ENCODE results near the gene OR6B3.

GRCh38 chr2:240032406-240033329, 20.7 kb downstream of the OR6B3 start:
- TF ChIP-seq, protein P1, sequence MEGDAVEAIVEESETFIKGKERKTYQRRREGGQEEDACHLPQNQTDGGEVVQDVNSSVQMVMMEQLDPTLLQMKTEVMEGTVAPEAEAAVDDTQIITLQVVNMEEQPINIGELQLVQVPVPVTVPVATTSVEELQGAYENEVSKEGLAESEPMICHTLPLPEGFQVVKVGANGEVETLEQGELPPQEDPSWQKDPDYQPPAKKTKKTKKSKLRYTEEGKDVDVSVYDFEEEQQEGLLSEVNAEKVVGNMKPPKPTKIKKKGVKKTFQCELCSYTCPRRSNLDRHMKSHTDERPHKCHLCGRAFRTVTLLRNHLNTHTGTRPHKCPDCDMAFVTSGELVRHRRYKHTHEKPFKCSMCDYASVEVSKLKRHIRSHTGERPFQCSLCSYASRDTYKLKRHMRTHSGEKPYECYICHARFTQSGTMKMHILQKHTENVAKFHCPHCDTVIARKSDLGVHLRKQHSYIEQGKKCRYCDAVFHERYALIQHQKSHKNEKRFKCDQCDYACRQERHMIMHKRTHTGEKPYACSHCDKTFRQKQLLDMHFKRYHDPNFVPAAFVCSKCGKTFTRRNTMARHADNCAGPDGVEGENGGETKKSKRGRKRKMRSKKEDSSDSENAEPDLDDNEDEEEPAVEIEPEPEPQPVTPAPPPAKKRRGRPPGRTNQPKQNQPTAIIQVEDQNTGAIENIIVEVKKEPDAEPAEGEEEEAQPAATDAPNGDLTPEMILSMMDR (conservative IDR thresholded peaks at IDR 0.05; ENCODE audit: low read depth, low read length), result no peak
- no peak for TF ChIP-seq EZH2 (IDR thresholded peaks at IDR 0.05; ENCODE audit: low read length, unreplicated experiment)
- no peak for TF ChIP-seq EZH2phosphoT487 (IDR thresholded peaks at IDR 0.05; ENCODE audit: borderline replicate concordance, low read length)
